A549 (cell line): Measurements from ENCODE around the gene ARHGAP28. TPM values are rescaled to one million over a fixed set of nuclear protein-coding genes. Genes with fewer than 3 reads are reported as not detected.

Experiments
- ATAC-seq, 2 experiments: fragments of 200-7000 bp in 1 of 2; fragments of >200 bp in 1 of 2; cut with Nextera tagmentation in 1 of 2; cut with Tn5 transposase in 1 of 2; 3 replicates each; pipeline versions ENCODE4 v1.8.0 to v1.9.1; 2018 to 2020; ENCODE audit warnings: mild to moderate bottlenecking in 1 of 2, moderate library complexity in 1 of 2
- CTCF ChIA-PET: fragments of 300-600 bp; sonication (Branson Sonifier 250); formaldehyde crosslinking; extraction: SDS; loops from one replicate; lab custom pipeline; 2021; ENCODE audit warnings: antibody characterized with exemption, inconsistent platforms; lab: Yijun Ruan, JAX
- POLR2A ChIA-PET: fragments of 350-600 bp; formaldehyde crosslinking; extraction: SDS; loops from one replicate; lab custom pipeline; 2021; ENCODE audit warnings: antibody characterized with exemption, inconsistent platforms; lab: Yijun Ruan, JAX
- DNase-seq, 2 experiments: peaks; one replicate each; pipeline versions ENCODE4 v3.0.0 to v3.0.0-alpha.2; 2011 to 2016; ENCODE audit warnings: low read depth in 1 of 2, low spot score in 1 of 2
- FAIRE-seq: peaks from 2 replicates; lab custom pipeline; 2011; peaks lifted over from hg19 to GRCh38; lab: Jason Lieb, UNC
- H3K27ac ChIP-seq, 2 experiments: fragments of >200 bp; sonication (Bioruptor Twin); formaldehyde crosslinking; 3 replicates each; pipeline ENCODE4 v1.5.1; 2016 to 2017
- H3K4me1 ChIP-seq: fragments of >200 bp; sonication (Bioruptor Twin); formaldehyde crosslinking; 3 replicates; pipeline ENCODE4 v1.6.1; 2016
- H3K4me2 ChIP-seq: fragments of >200 bp; sonication (Bioruptor Twin); formaldehyde crosslinking; 3 replicates; pipeline ENCODE4 v1.6.1; 2016
- H3K4me3 ChIP-seq: fragments of >200 bp; sonication (Bioruptor Twin); formaldehyde crosslinking; 3 replicates; pipeline ENCODE4 v1.5.1; 2016
- H3K9me3 ChIP-seq: fragments of >200 bp; sonication (Bioruptor Twin); formaldehyde crosslinking; 3 replicates; pipeline ENCODE4 v1.6.1; 2016
- ATOH8 ChIP-seq: fragments of 250-450 bp; sonication (Bioruptor Pico); IDR thresholded peaks from 2 replicates; pipeline ENCODE4 v1.5.0; 2020; ENCODE audit warnings: low read depth, mild to moderate bottlenecking, moderate library complexity
- BCL3 ChIP-seq: fragments of >200 bp; sonication (Bioruptor Twin); formaldehyde crosslinking; IDR thresholded peaks from 3 replicates; pipeline ENCODE4 v1.6.1; 2016
- CBX8 ChIP-seq: fragments of 200-600 bp; sonication (generic); IDR thresholded peaks from 2 replicates; pipeline ENCODE4 v1.6.1; 2016
- CHD2 ChIP-seq: fragments of 150-350 bp; IDR thresholded peaks from 2 replicates; pipeline ENCODE4 v1.6.1; 2014; ENCODE audit warnings: low read length; ENCODE audit not compliant: partially characterized antibody
- CHD4 ChIP-seq: fragments of 200-600 bp; sonication (generic); IDR thresholded peaks from 2 replicates; pipeline ENCODE4 v1.6.1; 2016; ENCODE audit warnings: antibody characterized with exemption, mild to moderate bottlenecking, borderline replicate concordance
- E2F6 ChIP-seq: IDR thresholded peaks from 2 replicates; pipeline ENCODE4 v1.6.1; 2012; ENCODE audit warnings: low read depth, borderline replicate concordance
- ELK1 ChIP-seq: fragments of 150-350 bp; IDR thresholded peaks from 2 replicates; pipeline ENCODE4 v1.6.1; 2014; ENCODE audit warnings: low read depth, mild to moderate bottlenecking, low read length
- ESRRA ChIP-seq: fragments of 150-350 bp; IDR thresholded peaks from 2 replicates; pipeline ENCODE4 v1.6.1; 2014; ENCODE audit warnings: mild to moderate bottlenecking, low read length, borderline replicate concordance
- FOSB ChIP-seq: fragments of 250-450 bp; sonication (Bioruptor Pico); IDR thresholded peaks from 2 replicates; pipeline ENCODE4 v1.5.0; 2020; ENCODE audit warnings: mild to moderate bottlenecking, moderate library complexity
- HOXA7 ChIP-seq: fragments of 250-450 bp; sonication (Bioruptor Pico); IDR thresholded peaks from 2 replicates; pipeline ENCODE4 v1.5.0; 2020; ENCODE audit warnings: mild to moderate bottlenecking, moderate library complexity
- HOXB13 ChIP-seq: fragments of 250-450 bp; sonication (Bioruptor Pico); IDR thresholded peaks from 2 replicates; pipeline ENCODE4 v1.5.0; 2020; ENCODE audit warnings: low read depth, mild to moderate bottlenecking, moderate library complexity
- JUN ChIP-seq, 2 experiments: fragments of >200 bp; sonication (Bioruptor Twin); formaldehyde crosslinking; IDR thresholded peaks; 2 replicates in 1 of 2; 3 replicates in 1 of 2; pipeline ENCODE4 v1.6.1; 2016 to 2017
- JUNB ChIP-seq: fragments of >200 bp; sonication (Bioruptor Twin); formaldehyde crosslinking; IDR thresholded peaks from 2 replicates; pipeline ENCODE4 v1.6.1; 2016
- KDM1A ChIP-seq: fragments of 200-600 bp; sonication (generic); IDR thresholded peaks from 2 replicates; pipeline ENCODE4 v1.6.1; 2016; ENCODE audit warnings: low read depth, mild to moderate bottlenecking
- MAX ChIP-seq: IDR thresholded peaks from 2 replicates; pipeline ENCODE4 v1.6.1; 2012
- NPAS2 ChIP-seq: fragments of 250-450 bp; sonication (Bioruptor Pico); IDR thresholded peaks from 2 replicates; pipeline ENCODE4 v1.8.0; 2022; ENCODE audit warnings: mild to moderate bottlenecking, moderate library complexity, borderline replicate concordance
- NR3C1 ChIP-seq: fragments of >200 bp; sonication (Bioruptor Twin); formaldehyde crosslinking; IDR thresholded peaks from 3 replicates; pipeline ENCODE4 v1.6.1; 2017
- PBX3 ChIP-seq: IDR thresholded peaks from 2 replicates; pipeline ENCODE4 v1.6.1; 2012
- PHF8 ChIP-seq: fragments of 200-600 bp; sonication (generic); IDR thresholded peaks from 2 replicates; pipeline ENCODE4 v1.6.1; 2016; ENCODE audit warnings: low read depth, mild to moderate bottlenecking, antibody characterized with exemption, moderate library complexity, borderline replicate concordance
- POLR2AphosphoS2 ChIP-seq: conservative IDR thresholded peaks from 2 replicates; pipeline ENCODE4 v1.6.1; 2012; ENCODE audit warnings: low read length, improper control_type of control experiment, inconsistent platforms
- RARB ChIP-seq: fragments of 250-450 bp; sonication (Bioruptor Pico); IDR thresholded peaks from 2 replicates; pipeline ENCODE4 v1.8.0; 2021; ENCODE audit warnings: mild to moderate bottlenecking, moderate library complexity
- RFX5 ChIP-seq: fragments of 450-650 bp; IDR thresholded peaks from 2 replicates; pipeline ENCODE4 v1.7.1; 2014; ENCODE audit warnings: antibody characterized with exemption, mild to moderate bottlenecking, moderate library complexity
- SREBF2 ChIP-seq: fragments of 450-650 bp; IDR thresholded peaks from 2 replicates; pipeline ENCODE4 v1.6.1; 2014; ENCODE audit warnings: mild to moderate bottlenecking, moderate library complexity
- ZFP36 ChIP-seq: fragments of 450-650 bp; IDR thresholded peaks from 2 replicates; pipeline ENCODE4 v1.6.1; 2014; ENCODE audit warnings: borderline replicate concordance; ENCODE audit not compliant: partially characterized antibody
- ZSCAN20 ChIP-seq: fragments of 250-450 bp; sonication (Bioruptor Pico); IDR thresholded peaks from 2 replicates; pipeline ENCODE4 v1.8.0; 2022; ENCODE audit warnings: mild to moderate bottlenecking, moderate library complexity
- WGBS: methylation state at CpG from one replicate; pipeline ENCODE4 v1.1.6; 2017; ENCODE audit errors: missing lambda C conversion rate; 5-methylcytosine and 5-hydroxymethylcytosine counted together
- polyA plus RNA-seq, 4 experiments: library from polyadenylated mRNA; depleted of rRNA in 3 of 4; stranded (reverse); fragments of >200 nt; fragmentation: RNase III in 1 of 4; extraction: RNeasy Plus Mini Kit Qiagen cat#74134 plus additional on column Dnase treatment in 1 of 4; gene quantifications; 2 replicates in 3 of 4; 3 replicates in 1 of 4; pipeline ENCODE4 v1.2.3, GENCODE V29; 2011 to 2017

The ARHGAP28 gene
- polyA plus RNA-seq, 2 of the 4 experiments (the other 2 are of a cell fraction), result 0.13 to 0.17 TPM

- ATAC-seq, result no peak
- CTCF ChIA-PET, result no interaction called here
- WGBS, result 9% methylated on average over 1 of the region's 1 CpG
These were observed 7.8 kb upstream of the ARHGAP28 start for GRCh38 chr18:6721755-6722154.

GRCh38 chr18:6722690-6723089, 6.8 kb upstream of the ARHGAP28 start:
- no peak for FAIRE-seq
- no peak for ATAC-seq
- no peaks in the 10 kb centered on the region for H3K9me3 ChIP-seq

More at GRCh38 chr18:6721755-6722154, 7.8 kb upstream of the ARHGAP28 start:
- Histone ChIP-seq H3K4me3 (no peak overlapping the region), H3K4me2 (no peak overlapping the region), H3K27ac (no peak overlapping the region), H3K9me3 (no peaks in the 10 kb centered on the region), H3K4me1 (no peaks in the 10 kb centered on the region)
- POLR2A ChIA-PET, result no interaction called here
- no peak for FAIRE-seq
- no peak for TF ChIP-seq CBX8
- no peak for TF ChIP-seq CHD4
- no peak for TF ChIP-seq ATOH8
- no peak for TF ChIP-seq JUNB
- TF ChIP-seq RFX5, result no peak
- no peak for TF ChIP-seq ZSCAN20 (CRISPR knock-in tag)
- no peak for TF ChIP-seq NR3C1
- no peak for TF ChIP-seq JUN (IDR thresholded peaks at IDR 0.05)
- TF ChIP-seq CHD2, result no peak
- no peak for TF ChIP-seq HOXA7 (CRISPR knock-in tag)
- no peak for TF ChIP-seq PHF8
- no peak for TF ChIP-seq ELK1
- TF ChIP-seq BCL3, result no peak
- TF ChIP-seq FOSB (CRISPR knock-in tag), result no peak
- TF ChIP-seq PBX3, result no peak
- no peak for TF ChIP-seq MAX
- TF ChIP-seq E2F6, result no peak
- TF ChIP-seq POLR2AphosphoS2, result no peak
- DNase-seq, result no peak

More at GRCh38 chr18:6722690-6723089, 6.8 kb upstream of the ARHGAP28 start:
- H3K4me3 ChIP-seq, result no peak overlapping the region
- H3K4me2 ChIP-seq, result no peak overlapping the region
- CTCF ChIA-PET, result no interaction called here
- POLR2A ChIA-PET, result no interaction called here
- no peaks in the 10 kb centered on the region for H3K4me1 ChIP-seq
- DNase-seq, result no peak
- TF ChIP-seq RARB (no peak), CHD4 (no peak), KDM1A (no peak), NPAS2 (CRISPR knock-in tag) (no peak), ZFP36 (no peak), ESRRA (no peak), SREBF2 (no peak), HOXB13 (no peak), POLR2AphosphoS2 (no peak)
- TF ChIP-seq, all 56 proteins: peak for 0
- H3K27ac ChIP-seq, result no peak overlapping the region
- WGBS, result 30% methylated on average over 4 of the region's 4 CpGs
